HG03196 (cell line): ENCODE results near the gene CAMTA1.

Source experiments
- ATAC-seq: cut with Tn5 transposase; IDR thresholded peaks from one replicate; pipeline ENCODE4 v1.9.1; 2021; ENCODE audit not compliant: unreplicated experiment

Gene CAMTA1

DNA sequence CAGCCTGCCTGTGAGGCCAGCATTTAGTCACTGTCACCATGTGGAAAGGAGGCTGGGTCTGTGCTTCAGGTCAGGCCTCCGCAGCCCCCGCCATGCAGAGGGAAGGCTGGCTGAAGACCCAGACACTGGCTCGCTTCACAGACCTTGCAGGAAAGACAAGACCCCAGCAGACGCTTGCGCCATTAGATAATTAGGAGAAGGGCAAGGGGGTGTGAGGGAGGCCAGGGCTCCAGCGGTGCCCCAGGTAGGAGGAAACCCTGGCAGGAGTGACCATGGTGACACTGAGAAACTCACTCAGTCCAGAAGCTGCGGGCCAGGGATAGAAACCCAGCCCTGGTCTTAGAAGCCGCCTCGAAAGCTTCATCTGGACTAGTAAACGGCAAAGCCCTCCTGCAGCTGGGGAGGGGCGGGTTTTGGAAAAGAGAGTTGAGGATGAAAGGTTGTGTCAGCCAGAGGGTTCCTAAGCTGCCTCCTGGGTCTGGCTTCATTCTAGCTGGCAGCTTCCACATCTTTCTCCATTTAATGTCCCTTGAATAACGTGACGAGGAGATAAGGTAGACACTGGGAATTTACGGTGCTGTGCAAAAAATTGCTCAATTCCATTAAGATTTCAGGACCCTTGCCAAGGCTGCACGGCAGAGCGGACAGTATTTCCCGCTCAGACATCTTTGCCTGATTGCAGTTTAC lies 691.8 kb downstream of the CAMTA1 start:
- ATAC-seq = no peak

DNA sequence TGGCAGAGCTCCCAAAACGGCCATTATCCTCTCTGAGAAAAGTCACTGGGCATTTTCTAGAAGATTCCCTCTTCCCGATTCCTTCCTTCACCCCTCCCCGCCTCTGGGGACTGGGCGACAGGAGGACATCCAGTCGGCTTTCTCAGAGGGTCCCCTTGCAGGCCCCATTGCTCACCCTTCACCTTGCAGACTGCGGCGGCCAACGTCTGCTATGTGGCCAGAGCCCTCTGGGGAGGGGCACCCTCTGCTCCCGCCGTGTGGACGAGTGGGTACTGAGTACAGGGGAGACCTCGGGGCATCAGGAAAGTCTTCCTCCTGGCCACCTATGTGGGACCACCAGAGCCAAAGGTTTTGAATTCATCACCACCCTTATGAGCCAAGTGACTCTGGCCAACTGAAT lies 692.3 kb downstream of the CAMTA1 start:
- ATAC-seq = no peak

DNA sequence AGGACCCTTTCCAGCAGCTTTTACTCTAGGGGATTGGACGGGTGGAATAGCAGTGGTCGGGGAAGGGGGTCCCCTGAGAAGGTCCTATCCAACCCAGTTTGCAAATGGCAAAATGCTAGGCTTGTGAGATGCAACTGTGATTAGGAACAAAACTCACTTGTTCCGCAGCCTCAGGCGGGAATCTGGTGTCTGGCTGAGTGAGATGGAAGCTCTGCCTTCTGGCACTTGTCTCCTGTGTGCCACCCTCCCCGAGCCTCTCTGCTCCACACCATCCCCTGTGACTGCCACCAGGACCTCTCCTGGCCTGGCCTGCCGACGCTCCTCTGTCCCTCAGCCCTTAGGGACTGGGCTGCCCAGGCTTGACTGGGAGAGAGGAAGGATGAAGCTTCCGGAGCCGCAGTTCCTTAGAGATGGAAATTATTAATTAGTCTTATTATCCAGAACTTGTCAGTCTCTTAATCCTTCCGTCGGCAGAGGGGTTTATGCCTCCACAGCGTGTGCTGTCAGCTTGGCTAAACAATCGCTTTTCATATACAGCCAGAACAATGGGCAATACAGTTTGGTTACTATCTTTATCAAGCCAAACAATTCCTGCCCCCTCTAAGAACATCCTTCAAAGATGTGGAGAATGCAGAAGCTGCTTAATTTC lies 693.0 kb downstream of the CAMTA1 start:
- no peak for ATAC-seq

DNA sequence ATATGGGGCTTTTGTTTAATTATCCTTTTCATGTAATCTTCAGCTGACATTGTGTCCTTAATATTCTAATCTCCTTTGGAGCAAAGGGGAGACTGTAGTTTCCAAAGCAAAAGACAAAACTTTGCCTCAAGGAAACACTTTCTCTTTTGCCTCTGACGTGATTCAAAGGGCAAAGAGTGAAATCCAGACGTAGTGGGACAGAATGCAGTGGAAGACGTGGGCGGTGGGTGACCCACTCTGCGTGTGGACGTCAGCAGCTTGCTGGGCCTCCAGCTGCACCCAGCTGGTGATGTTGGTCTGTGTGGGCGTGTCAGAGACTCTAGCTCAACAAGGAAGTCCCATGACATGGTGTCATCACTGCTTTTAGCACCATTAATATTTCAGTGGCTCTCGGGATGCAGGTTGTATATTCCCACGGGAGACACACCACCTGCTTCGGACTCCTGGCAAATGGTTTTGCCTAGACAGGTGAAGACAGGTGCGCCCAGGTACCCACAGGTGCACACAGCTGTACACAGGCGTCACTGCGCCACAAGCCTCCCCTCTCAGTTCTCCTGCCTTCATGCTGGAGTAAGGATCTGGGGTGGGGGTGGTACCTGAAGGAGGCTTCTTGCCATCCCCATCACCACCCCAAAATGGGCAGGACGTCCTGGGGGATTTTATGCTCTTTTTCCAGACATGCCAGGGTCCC lies 693.7 kb downstream of the CAMTA1 start:
- no peak for ATAC-seq

DNA sequence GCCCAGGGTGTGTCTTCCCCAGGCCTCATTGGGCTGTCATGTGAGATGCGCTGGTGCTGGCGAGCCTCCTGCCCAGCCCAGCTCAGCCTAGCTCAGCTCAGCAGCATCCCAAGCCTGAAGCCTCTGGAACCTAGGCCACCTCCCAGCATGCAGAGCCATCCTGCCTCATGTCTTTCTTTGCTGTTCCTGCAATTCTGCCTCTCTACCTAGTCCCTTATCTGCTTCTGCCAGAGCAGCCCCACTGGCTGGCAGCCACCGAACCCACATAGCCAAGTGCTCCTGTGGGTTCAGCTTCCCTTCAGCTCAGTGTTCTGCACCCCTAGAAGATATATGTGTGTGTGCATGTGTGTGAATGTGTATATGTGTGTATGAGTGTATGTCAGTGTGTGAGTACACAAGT lies 694.3 kb downstream of the CAMTA1 start:
- ATAC-seq = no peak

DNA sequence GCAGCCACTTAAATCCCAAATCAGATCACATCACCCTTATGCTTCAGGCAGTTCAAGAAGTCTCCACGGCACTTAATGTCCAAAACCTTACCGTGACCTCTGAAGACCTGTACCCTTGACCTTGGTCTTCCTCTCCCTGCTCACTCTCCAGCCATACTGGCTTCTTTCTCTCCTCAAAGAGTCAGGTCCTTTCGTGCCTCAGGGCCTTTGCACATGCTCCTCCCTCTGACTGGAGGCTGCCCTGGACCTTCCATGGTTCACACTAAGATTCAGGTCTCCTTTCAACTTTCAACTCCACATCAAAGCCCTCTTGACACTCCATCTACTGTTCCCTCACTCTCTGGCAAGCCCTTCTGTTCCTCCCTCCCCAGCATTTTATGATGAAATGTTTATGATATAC lies 695.9 kb downstream of the CAMTA1 start:
- no peak for ATAC-seq

DNA sequence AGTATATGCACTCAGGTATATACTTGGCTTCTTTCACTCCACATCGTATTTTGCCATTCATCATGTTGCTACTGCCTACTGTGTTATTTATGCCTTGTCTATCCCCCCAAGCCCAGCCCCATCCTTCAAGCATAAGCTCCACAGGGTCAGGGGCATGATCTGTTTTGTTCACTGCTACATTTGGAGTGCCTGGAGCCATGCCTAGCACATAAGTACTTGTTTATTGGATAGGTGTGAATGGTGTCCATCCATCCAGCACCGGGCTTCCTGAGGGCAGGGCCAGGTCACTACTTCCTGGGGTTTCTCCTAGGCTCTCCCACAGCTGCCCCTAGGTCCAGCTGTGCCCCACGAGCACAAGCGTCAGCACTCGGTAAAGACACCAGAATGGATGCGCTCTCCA lies 696.8 kb downstream of the CAMTA1 start:
- no peak for ATAC-seq

DNA sequence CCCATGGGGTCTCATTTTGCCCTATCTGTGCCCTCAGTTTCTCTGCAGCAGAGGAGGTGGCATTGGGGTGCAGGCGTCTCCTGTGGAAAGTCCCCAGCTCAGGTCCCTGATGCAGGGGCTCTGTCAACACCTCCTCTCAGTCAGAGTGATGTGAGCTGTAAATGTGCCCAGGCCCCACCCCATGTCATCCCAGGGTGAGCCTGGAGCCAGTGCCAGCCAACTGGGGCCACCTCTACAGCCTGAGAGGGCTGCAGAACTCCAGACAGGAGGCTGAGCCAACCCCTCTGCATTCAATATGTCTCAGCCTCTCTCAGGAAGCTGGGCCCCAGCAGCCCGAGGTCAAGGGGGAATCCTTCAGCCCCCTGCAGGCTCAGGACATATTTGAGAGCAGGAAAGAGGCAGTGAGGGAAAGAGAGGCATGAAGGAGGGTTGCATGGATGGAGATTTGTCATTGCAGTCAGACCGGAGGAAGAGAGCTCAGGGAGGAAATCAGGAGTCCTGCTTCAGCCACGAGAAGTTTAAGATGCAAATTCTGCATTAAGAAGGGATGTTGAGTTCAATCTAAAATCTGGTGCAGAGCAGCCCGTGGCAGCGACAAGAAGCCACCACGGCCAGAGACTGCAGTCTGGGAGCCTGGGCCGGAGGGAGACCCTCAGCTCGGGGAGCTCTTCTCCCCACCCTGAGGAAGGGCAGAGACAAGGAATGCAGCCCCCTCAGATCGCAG lies 697.7 kb downstream of the CAMTA1 start:
- ATAC-seq = no peak

DNA sequence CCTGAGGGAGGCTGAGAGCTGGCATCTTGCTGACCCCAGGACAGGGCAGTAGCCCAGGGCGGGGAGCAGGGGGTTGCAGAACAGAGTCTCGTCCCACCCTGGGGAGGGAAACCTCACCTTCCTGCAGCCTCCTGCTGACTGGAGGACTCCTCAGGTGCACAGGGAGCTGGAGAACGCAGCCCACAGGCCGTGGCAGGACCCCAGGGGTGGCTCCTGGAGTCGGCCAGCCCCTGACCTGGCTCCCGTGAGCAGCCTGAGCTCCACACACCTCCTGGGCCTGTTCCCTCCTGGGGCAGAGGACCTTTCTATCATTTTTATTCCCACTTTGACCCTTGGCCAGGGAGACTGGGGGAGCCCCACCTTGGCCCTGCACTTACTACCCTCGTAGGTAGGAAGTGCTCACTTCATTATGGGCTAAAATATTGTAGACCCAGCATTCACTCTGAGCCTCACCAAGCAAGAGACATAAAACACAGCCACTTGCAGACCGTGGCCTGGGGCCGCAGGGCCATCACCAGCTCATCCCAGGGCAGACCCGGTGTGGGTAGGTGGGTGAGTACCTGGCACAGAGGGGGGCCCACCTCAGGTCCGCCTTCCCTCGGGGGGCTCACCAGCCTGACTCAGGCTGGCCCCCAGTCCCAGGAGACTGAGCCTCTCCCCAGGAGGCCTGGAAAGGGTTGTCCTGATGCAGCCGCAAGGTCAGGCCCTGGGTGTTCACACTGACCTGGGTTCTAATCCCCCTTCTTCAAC lies 698.6 kb downstream of the CAMTA1 start:
- ATAC-seq = no peak

DNA sequence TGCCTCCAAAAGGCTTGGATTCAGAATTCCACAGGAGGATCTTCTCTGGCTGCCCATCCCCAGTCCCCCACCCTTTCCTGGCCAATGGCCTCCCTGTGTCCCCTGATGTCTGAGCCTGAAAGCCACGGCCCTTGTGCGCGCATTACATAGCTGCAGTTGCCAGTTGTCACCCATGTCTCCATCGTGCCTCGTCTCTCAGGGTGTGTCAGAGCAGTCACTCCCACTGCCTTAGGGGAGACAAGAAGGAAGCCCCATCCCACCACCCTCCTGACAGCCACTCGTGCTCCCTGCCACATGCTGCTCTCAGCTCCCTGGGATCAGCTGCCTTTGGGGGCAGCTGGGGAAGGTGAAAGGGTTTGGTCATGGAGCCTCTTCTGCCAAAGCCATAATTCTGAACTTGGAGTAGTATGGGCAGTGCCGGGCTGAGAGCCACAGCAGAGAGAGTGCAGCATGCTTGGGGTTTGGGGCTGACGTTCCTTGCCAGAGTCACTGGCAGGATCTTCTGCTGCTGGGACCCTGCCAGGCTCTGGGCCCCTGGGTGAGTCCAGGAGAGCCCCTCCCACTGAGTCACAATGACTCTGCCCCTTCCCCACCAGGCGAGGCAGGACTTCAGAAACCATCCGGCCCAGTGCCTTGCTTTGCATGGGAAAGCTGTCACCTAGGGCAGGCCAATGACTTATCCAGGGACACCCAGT lies 700.0 kb downstream of the CAMTA1 start:
- no peak for ATAC-seq

DNA sequence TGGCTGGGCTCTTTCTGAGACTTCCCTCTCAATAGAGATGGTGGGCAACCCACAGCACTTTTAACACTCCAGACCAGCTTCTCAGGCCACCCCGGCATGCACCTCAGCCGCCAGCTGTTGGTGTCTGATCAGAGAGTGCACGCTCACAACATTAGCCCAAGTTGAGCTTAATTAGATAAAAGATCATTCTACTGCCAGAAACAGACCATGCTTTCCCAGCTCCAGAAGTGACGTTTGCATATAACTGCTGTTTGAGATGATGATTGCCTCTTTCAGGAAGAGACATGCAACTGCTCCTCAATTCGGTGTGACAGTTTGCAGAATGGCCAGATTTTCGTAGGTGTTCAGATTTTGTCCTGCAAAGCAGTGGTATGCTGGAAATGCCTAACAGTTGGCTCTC lies 700.6 kb downstream of the CAMTA1 start:
- ATAC-seq = no peak

DNA sequence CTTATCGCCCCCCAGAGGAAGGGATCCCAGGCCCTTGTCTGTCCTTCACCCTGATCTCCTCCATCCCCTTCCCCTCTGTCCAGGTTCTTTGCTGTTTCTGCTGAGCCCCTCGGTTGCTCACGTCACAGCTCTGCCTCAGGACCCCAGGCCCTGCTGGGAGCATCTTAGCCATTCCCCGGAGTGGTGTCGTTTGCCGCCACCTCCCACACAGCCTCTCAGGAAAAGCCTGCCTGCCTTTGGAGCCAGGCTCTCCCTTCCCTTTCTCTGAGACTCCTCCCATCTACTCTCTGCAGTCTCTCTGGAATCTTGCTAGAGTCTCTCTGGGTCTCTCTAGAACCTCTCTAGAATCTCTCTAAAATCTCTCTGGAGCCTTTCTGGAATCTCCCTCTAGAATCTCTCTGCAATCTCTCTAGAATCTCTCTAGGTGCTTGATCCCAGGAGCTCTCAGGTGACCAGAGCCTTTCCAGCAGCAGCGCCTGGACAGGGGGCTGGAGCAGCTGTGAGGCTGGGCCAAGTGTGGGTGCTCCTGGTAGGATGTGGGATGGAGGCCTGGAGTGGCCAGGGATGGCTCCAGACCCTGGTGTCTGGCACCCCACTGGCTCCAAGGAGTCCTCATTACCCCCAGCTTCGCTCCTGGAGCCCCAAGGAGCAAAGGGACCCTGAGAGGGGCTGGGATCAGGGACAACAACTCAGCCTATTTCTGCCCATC lies 702.7 kb downstream of the CAMTA1 start:
- no peak for ATAC-seq

DNA sequence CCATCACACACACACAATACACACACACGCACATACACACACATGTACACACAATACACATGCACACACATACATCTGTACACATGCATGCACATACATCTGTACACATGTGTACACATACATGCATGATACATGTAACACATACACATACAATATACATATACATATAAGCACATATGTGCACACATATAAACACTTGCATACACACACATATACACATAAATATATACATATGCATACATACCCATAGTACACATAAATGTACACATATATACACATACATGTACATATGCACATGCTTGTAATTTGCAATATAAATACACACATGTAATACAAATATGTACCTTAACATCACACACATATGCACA lies 703.2 kb downstream of the CAMTA1 start:
- no peak for ATAC-seq

DNA sequence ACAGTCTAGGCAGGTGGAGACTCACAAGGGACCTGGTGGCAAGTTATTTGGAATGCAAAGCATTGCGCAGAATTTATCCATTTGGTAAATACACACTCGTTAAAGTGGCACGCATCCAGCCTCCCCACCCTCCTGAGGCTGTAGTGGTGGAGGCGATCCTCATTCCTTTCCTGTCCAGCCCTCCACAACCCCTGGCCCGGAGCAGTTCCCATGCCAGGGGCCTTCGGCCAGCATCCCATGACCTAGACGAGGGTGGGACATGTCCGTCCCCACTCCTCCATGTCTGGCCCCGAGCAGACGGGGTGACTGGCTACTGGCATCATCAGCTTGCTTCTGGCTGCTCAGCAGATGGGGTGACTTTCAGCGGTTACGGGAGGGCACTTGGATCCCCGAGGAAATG lies 704.3 kb downstream of the CAMTA1 start:
- ATAC-seq = no peak

DNA sequence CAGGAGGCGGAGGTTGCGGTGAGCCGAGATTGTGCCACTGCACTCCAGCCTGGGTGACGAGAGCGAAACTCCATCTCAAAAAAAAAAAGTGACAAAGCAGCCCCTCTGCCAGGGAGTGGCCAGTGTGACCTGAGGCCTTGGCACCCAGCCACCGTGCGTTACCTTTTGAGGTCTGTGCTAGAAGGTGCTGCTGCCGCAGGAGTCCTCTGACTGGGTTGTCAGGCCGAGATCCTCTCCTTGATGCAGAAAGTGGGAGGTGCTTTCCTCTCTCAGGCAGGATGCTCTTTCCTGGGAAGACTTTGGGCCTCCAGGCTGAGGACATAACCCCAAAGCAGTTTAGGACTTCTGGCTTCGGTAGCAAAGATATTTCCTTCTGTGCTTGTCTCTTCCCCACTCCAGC lies 705.3 kb downstream of the CAMTA1 start:
- ATAC-seq = no peak

DNA sequence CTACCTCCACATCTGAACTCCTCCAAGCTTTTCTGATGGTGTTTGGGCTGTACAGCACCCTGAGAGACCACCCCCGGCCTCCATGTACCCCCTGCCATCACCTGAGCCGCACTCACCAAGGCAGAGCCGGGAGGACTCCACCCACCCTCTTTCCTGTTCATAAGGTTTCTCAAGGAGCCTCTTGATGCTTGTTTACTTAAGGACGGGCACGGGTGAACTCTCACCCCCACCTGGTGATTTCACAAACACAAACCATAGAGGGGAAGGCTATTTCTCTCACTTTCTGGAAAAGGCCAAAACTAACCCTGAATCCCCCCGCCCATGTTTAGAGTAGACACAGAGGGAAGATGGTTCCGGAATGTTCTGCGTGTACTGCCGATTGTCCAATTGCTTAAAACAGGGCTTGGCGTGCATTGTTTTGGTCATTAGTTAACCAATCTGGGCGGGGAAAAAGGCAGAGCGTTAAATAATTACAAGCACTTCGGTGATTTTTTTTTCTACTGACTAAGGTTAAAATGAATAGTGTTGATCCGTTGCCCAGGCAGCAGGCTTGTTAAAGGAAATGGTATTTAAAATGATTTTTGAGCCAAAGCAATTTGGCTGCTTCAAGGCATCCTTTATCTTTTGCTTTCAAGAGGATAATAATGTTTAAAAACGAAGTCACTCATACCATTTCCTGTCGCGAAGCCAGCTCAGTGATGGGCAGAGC lies 706.0 kb downstream of the CAMTA1 start:
- ATAC-seq = no peak

DNA sequence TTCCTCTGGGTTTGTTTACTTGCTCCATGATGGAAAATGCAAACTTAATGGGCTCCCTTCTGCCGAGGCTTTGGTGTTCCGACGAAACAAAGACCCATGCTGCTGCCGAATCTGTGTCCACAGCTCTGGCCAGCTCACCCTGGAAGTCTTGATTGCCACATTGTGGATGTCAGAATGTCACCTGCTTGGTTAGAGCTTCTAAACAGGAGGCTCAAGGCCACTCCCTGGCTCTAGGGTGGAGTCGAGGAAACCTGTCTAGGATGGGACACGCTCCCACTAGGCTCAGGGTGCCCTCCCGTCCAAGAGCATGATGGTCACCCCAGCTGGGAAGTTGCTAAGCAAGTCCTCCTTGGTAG lies 706.5 kb downstream of the CAMTA1 start:
- no peak for ATAC-seq

DNA sequence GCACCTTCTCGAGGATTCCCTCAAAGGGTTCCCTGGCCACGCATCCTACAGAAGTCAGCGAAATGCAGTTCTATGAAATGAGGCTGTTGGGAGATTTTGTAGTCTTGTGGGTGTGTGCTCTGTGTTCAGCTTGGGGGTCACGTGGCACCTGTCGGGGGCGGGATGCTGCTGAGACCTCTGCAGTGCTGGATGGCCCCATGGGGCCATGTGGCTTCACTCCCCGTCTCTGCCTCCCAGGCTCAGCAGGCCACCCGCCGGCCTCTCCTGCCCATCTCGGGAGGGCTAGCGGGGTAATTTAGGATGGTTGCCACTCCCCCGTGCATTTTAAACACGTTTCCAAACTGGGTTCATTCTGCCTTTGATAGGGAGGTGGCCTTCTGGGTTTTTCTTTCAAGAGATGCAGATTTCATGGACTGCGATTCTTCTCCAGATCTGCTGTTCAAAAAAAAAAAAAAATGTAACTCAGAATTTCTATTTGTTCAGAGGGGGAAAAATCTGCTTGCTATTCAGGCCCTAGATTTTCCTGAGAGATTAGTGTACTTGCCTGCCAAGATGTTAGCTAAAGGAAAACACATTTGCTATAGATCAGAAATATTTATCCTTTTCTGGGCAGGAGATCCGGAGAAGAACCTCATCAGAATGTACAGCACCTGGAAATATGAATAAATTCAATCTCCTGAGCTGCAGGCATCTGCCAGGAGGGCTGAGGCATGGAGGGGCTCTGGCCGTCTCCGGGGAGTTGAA lies 708.6 kb downstream of the CAMTA1 start:
- ATAC-seq = no peak

DNA sequence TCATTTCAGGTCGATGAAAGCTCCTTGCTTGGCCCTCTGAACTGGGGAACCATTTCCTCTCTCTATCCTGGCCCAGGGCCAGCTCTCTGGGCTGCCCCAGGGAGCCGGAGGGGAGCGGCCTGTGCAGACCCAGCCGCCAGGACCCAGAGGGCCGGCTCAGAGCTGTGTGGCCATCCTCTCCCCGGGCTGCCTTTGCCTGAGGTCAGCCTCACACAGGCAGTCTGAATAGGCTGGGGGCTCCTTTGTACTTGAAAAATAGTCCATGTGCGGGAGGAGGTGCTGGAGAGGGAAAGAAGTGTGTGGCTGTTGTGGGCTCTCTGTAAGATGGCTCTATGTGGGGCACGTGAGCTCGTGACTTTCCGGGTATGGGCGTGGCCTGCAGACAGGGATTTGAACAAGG lies 710.7 kb downstream of the CAMTA1 start:
- ATAC-seq = no peak
